GM12864 (cell line): ENCODE data around the gene ZNF670.

Experiments
- DNase-seq: peaks from one replicate; pipeline ENCODE4 v3.0.0-alpha.2; 2011; ENCODE audit warnings: low read depth
- H3K4me3 ChIP-seq: 2 replicates; pipeline ENCODE4 v1.5.1; 2011; ENCODE audit warnings: mild to moderate bottlenecking, low read depth, low read length, control low read depth
- CTCF ChIP-seq: IDR thresholded peaks from 2 replicates; pipeline ENCODE4 v1.5.1; 2011; ENCODE audit warnings: low read depth, mild to moderate bottlenecking, moderate library complexity, low read length, control low read depth, inconsistent platforms; ENCODE audit errors: missing control alignments

Gene ZNF670

GRCh38 chr1:247090455-247090854 is 11.8 kb upstream of the ZNF670 start:
- TF ChIP-seq CTCF: no peak
- no peak overlapping the region for H3K4me3 ChIP-seq
- no peak for DNase-seq

- H3K4me3 ChIP-seq: no peak overlapping the region
- TF ChIP-seq CTCF: no peak
Observed at GRCh38 chr1:247089616-247090375, 11.2 kb upstream of the ZNF670 start.

GRCh38 chr1:247088967-247089366 is 10.4 kb upstream of the ZNF670 start:
- no peak for DNase-seq
- no peak overlapping the region for H3K4me3 ChIP-seq
- TF ChIP-seq CTCF: no peak

More at GRCh38 chr1:247089616-247090375, 11.2 kb upstream of the ZNF670 start:
- no peak for DNase-seq

GRCh38 chr1:247087256-247087655 is 8.6 kb upstream of the ZNF670 start:
- DNase-seq: no peak
- no peak overlapping the region for H3K4me3 ChIP-seq
- no peak for TF ChIP-seq CTCF

- H3K4me3 ChIP-seq: no peak overlapping the region
- no peak for TF ChIP-seq CTCF
- no peak for DNase-seq
Observed at GRCh38 chr1:247085310-247085709, 6.7 kb upstream of the ZNF670 start.

- no peak overlapping the region for H3K4me3 ChIP-seq
- DNase-seq: no peak
- TF ChIP-seq CTCF: no peak
Observed at GRCh38 chr1:247084771-247085170, 6.2 kb upstream of the ZNF670 start.
